NCI-H1436 treated with DMSO at 0.1 percent for 48 hours (cell line): ENCODE results near the gene CYTH4.
"Not testable (repeated sequence)": the region's sequence is repeated elsewhere in the genome, so short reads cannot be mapped to it uniquely, and the experiment has no call there.

Experiments
- DNase-seq: peaks from one replicate; lab custom pipeline; 2025; lab: John Stamatoyannopoulos, UW

The CYTH4 gene, protein sequence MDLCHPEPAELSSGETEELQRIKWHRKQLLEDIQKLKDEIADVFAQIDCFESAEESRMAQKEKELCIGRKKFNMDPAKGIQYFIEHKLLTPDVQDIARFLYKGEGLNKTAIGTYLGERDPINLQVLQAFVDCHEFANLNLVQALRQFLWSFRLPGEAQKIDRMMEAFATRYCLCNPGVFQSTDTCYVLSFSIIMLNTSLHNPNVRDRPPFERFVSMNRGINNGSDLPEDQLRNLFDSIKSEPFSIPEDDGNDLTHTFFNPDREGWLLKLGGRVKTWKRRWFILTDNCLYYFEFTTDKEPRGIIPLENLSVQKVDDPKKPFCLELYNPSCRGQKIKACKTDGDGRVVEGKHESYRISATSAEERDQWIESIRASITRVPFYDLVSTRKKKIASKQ

DNA sequence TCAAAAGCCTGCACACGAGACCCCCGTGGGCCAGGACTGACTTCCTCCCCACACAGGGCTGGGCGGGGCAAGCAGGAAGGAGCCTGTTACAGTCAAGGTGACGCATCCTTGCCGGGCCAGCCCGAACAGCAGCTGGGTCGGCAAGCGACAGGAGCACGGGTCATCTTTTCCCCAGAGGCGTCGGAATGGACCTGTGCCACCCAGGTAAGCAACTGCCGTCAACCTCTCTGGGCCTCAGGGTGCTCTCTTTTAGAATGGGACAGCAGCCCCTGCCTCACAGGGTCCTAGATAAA is at the start of gene CYTH4:
Gene CYTH4 (plus strand): TSS at position 124 of the 293 bp plus-strand sequence. CDS start 62 bp downstream, at position 186.
- no peak for DNase-seq

DNA sequence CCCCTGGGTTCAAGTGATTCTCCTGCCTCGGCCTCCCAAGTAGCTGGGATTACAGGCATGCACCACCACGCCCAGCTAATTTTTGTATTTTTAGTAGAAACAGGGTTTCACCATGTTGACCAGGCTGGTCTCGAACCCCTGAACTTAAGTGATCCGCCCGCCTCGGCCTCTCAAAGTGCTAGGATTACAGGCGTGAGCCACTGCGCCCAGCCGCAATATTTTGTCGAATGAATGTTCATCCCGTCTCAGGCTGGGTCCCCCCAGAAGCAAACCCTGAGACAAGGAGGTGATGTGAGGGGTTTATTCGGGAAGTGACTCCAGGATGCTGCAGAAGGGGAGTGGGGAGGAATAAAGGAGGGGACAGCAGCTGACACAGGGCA is 48.9 kb upstream of the CYTH4 start:
- not testable (repeated sequence) for DNase-seq

DNA sequence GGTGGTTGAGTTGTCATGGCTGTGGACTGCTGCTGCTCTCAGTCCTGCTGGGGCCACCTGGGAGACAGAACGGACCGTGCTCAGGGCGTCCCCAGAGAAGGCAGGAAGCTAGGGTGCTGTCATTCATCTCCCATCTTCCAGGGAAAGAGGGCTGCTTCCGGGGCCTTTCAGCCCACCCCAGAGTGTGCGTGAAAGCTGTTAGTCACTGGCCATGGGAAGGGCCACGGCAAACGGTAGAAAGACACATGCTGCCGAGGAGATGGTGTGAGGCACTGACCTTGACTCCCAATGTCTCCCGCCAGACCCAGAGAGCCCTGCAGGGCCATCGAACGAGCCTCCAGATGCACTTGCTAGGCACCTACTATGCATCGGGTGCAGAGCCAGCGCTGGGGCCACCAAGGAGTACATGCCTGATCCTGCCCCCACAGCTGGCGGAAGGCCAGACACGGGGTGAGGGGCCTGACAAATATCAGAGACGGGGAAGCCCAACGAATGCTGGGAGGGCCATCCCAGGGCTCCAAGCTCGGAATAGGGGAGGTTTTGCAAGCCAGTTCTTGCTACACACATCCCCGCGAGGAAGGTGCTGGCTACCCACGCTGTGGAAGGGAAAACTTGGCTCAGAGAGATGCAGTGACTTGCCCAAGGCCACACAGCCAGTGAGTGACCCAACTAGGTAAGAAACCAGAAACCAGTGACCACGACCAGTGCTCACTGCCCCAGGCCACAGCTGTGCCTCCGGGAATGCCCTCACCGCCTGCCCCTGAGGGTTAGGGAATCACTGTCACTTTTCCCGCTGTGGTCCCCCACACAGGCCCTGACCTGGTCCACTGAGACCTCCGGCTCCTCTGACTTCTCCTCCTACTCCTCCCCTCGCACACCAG is 48.3 kb upstream of the CYTH4 start:
- no peak for DNase-seq

DNA sequence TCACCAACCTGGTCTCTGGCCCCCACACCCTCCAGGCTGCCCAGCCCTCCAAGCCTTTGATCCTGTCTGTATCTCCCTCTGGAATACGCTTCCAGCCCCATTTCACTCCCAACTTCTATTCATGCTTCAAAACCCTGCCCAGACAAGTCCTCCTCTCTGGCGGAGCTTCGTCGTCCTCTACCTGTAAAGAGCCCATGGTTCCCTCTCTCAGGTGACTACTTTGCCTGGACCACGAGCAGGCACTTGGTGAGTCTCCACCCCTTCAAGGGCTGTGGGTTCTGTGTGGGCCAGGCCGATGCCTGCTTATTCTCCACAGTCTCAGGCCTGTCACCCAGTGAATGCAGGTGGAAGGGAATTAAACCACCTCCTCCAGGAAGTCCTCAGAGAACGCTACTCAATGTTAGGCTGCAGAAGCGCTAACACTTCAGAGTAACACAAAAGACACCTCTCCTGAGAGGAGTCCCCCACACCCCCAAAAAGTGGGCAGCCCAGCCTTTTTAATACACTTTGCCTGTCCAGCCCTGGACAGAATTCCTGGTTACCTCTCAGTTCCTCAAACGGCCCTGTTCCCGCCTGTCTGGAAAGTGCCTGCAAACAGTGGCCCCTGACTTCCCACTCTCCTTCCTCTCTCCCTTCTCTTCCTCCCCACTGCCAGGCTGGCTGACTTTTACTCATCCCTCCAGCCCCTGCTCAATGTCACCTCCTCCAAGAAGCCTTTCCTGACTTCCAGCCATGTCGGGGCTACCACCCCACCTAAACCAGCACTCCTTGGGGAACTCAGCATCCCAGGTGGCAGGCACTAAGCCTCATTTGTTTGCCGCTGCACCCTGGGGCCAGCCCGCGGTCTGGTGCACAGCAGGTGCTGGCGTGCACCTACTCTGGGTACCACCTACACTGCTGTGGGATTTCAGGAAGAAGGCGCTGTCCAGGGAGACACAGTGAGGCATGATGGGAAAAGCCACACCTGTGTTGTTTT is 47.3 kb upstream of the CYTH4 start:
- no peak for DNase-seq

DNA sequence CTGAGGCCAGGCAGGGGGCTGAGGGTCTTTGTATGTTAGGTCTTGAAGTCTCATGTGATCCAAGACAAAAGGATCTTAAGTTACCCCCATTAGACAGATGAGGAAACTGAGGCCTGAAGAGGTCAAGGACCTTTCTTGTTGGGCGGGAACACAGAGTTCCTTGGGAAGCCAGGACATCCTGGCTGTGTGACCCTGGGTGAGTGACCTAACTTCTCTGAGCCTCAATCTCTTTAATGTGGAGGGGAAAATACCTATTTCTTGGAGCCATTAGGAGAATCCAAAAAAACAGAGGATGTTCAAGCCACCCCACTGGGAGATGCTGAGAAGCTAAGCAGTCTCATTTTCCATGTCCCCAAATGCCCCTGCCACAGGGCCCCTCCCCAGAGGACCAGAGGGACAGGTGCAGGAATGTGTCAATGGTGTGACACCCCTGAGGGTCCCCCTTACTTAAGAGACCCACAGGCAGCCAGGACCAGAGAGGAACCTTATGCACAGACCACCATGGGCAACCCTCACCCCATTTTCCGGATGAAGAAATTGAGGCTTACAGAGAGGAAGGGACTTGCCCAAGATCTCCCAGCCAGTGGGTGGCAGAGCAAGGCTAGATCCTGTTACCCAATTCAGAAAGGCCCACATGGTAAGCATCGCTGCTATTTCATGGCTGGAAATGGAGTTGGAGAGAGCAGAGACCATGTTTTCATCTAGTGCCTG is 46.3 kb upstream of the CYTH4 start:
- no peak for DNase-seq

DNA sequence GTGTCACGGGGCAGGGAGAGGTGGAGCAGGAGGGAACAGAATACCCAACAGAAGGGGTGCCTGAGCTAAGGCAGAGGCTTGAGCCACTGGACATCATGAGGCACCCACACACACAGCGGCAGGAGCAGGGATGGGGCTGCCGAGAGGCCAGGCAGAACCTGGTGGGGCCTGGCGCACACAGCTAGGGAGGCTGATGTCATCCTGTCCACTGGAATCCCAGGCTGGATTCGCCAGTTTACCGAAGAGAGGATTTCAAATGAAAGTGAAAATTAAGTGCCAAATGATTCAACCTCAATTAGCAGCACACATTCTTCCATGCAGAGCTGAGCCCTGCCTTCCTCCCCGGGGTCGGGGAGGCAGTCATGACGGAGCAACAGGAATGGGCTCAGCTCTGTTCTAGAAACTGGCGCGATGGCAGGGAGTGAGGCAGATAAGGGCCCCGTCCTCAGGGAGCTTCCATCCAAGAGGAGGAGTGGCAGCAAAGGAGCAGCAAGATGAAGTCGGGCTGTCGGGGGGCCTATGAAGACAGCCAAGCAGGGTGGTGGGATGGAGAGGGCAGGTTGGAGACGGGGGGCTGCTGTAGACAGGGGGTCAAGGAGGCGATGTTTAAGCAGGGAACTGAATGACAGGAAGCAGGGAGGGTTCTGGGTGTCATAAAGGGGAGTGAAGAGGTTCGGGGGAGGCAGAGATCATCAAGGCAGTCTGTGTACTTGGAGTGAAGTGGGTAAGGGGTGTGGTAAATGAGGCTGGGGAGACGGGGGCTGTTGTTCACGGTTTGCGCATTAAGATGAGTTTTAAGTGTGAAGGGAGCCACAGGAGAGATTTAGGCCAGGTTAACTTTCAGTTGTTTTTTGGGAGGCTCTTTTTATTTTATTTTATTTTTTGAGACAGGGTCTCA is 44.7 kb upstream of the CYTH4 start:
- no peak for DNase-seq

DNA sequence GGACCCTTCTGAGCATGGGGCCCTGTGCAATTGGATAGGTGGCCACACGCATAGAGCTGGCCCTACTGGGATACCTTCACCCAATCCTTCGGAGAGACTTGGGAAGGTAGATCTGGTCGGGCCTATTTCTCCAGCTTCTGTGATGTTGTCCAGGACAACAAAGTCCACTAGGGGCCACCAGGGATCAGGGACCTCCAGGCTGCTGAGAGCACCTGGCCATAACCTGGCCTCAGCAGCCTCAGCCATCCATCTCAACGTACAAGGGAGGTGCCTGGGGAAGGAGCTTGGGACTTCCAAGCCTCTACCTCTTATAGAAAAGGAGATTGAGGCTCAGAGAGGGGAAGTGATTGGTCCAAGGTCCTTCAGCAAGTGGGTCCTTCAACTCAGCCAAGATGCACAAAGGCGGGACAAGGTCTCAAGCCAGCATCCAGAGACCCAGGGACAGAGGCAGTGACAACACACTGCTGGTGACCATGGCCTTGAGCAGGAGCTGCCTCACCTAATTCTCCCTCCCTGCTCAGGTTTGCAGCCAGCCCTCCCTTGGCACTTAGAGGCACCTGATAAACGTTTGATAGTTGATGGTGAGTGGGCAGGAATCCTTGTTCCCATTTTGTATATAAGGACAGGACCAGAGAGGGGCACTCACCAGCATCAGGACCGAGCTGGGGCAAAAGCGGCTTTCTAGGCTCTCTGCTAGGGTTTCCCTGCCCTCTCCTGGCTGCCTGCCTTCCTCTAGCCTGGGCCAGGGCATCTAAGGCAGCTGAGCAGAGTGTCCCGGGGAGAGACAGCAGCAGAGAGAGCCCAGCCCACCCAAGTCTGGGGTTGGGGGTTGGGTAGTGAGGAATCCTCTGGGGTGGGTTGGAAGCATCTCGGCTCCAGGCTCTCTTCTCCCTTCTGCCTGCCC is 42.7 kb upstream of the CYTH4 start:
- no peak for DNase-seq

DNA sequence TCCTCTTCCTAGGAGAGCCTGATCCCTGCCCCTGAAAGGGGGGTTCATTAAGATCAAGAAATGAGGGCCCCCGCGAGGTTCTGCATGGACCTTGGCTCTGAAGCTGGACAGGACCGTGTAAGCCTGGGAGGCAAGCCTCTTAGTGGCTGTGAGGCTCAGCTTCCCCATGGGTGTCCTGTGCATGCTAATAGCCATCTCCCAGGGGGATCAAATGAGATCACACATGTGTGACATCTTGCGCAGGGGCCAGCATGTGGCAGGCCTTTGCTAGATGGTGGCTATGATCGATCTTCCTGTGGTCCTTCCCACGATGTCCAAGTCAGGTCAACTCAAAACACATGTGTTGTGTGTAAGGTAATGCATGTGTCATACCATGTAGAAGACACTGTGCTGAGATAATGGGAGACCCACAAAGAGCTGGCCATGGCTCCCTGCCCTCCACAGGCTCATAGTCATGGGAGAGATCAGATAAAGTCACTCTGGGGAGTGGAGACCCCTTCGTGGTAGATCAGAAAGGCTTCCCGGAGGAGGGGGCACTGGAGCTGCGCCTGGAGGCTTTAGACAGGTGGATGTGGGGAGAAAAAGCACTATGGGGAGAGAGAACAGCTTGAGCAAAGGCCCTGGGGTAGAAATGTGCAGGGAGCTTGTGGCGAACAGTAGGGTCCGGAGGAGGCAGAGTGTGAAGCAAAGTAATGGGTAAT is 41.9 kb upstream of the CYTH4 start:
- DNase-seq = no peak

DNA sequence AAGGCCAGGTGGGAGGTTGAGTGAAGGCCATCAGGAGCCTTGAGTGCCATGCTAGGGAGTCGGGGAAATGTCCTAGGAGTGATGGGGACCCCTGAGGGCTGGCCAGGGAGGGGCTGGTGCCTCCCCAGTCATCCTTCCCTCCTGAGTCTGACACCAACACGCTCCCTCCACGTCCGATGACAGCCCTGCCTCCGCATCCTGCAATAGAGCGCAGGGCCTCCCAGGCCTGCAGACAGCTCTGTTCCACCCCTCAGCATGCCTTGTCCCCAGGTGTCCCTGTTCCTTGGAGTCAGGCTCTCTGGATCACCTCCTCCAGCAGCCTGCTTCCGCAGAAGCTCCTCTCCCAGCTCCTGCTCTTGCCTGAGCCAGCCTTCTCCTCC is 41.4 kb upstream of the CYTH4 start:
- no peak for DNase-seq

DNA sequence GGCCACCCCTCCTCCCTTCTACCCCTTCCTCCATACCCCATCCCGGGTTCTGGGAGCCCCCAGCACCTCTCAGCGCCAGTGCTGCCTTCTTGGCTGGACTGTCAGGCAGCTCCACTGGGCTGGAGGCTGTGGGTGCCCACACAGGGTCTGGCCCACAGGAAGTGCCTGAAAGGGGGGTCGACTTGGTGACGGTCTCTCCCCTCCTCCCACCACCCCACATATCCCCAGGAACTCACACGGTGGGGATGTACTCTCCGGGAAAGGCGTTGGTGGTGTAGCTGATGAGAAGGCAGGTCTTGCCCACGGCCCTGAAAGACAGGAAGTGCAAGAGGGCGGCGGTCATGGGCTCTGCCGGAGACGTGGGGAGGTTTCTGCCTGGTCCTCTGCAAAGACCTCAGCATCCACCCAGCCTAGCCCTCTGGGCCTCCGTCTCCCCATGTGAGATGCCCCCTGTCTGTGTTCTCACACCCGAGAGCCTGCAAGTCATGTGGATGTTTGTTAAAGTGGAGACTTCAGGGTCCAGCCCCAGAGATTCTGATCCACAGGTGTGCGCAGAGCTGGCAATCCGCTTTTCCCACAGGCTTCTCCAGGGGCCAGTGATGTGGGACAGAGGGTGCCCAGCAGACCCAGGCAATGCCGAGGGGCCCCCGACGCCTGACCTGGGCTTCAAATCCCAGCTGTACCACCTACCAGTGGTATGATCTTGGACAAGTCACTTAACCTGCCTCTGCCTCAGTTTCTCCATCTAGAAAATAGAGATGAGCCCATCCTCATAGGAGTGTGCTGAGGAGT is 40.8 kb upstream of the CYTH4 start:
- no peak for DNase-seq

DNA sequence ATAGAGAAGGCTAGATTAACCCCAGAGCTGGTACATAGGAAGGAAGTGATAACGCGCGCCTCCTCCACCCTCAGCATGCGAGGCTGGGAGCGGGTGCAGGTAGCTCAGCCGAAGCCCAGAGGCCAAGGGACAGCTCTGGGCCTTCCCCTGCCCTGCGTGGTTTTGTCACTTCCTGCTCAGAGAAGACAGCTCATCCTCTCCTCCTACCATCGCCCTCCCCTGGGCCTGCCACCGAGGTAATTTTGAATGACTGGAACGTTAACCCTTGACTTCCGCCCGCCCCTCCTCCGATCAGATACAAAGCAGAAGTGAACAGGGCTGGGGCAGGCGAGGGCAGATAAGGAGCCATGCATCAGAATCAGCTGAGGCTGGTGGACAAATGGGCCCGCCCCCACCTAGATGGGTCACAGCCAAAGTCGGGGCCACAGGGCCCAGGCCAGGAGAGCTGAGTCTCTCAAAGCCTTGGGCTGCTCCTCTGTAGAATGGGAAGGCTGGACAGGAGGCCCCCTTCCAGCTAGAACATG is 39.9 kb upstream of the CYTH4 start:
- DNase-seq = no peak

DNA sequence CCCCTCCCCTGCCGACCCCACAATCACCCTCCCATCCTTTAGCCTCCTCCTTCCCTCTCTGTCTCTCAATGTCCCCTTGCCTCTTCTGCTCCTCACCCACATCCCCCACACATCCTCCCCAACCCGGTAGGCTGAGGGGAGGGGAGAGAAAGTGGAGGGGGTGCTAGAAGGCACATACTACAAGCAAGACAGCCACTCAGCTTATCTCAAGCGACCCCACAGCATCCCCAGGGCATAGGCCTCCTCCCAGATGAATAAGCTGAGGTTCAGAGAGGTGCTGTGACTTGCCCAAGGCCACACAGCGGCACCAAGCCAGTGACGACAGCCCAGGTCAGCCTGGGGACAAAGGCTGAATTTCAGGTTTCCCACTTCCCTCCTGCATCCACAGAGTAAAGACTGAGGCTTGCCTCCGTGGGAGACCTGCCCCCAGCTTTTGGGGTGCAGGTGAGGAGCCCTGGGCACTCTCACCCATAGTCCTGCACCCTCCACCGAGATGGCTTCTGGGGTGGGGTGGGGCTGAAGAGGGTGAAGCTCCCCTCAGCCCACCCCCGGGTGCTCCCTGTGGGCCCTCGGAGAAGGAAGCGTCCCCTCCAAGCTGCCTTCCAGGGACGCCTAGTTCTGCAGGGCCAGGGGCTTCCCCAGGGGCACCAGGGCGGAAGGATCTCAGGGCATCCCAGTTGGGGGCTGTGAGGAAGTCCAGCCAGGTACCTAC is 38.8 kb upstream of the CYTH4 start:
- no peak for DNase-seq

DNA sequence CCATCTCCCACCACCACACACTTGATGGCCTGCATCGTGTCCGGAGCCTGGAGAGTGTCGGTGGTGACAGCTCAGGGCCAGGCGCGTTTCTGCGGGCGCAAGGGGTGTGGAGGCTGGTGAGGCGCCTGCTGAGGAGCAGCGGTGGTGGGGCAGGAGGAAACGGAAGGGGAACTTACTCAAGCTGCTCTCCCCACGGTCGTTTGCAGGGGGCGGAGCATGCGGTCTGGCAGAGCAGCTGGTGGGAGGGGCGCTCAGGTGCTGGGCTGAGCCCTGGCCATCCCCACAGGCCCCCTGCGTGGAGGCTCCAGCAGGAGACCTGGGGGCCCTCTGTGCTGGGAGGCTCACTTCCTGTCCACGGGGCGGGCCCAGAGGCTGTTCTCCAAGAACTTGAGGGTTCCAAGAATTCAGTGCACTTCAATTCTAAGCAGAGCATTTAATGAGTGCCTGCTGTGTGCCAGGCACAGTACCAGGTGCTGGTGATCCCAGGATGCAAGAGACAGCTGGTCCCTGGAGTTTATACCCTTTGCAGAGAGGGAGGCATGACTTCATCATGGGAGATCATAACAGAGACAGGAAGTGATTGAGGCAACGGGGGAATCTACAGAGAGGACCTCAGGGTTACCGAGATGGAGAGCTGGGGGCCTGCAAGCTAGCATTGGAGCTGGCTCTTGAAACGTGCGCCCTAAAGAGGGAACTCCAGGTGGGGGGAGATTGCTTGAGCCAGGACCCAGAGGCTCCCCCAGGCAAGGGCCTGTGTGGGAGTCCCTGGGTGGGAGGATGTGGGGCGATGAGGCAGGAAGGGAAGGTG is 38.0 kb upstream of the CYTH4 start, which contains the start of gene RAC2:
Gene RAC2 (minus strand): TSS at position 156 of the 808 bp plus-strand sequence. CDS start 121 bp downstream, at position 35.
- DNase-seq = peak; percentile 25

DNA sequence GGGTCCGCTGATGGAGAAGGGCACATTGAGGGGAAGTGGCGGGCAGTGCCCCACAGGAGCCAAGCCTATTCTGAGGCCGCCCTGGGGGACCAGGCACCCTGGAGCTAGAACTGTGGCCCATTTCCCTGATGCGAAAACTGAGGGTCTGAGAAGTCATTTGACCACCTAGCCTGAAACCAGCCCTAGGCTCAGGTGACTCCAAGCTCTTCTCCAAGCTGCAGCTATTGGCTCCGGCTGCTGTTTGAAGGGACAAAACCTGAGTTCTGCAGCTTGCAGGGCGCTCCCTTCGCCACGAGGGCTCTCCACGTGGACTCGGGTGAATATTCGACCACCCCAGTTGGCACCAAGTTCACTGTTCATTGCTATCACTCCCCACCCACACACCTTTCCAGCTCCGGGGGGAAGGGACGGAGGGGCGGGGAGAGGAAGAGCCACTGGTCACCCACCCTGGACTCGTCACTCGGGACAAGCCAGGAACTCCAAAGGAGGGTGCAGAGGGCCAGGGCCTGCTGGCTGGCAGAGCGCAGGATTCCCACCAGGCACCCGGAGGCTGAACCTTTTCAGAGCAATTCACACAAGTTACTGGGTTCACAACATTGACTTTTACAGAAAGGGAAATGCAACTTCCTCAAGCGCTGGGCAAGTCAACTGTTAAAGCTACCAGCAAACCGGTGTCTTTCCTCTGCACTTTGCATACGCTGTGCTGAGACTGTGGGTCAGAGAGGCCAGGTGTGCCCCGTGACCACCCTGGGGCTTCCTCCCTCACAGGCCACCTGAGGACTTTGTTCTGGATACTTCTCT is 37.2 kb upstream of the CYTH4 start:
- DNase-seq = no peak

DNA sequence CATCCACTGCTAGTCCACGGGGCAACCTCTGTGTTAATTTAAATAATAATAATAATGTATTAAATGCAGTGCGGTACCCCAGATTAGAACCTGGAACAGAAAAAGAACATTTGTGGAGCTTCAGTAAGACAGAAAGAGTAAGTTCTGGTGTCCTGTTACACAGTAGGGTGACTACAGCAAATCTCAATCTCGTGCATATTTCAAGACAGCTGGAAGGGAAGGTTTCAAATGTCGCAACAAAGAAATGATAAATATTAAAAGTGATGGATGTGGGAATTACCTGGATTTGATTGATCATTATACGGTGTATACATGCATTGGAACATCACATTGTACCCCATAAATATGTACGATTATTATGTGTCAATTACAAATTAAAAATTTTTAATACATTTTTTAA is 36.6 kb upstream of the CYTH4 start:
- no peak for DNase-seq
